ENCODE data around the gene RETN. TPM values are rescaled to one million over a fixed set of nuclear protein-coding genes. Genes with fewer than 3 reads are reported as not detected.
A peak's percentile ranks its signal among the peaks of the same experiment; 100 is the strongest.

Gene RETN
- total and polyA plus RNA-seq, 2 of the 8 experiments (the other 6 are each of a cell fraction or from before 2014, with no cell fraction given), result not detected

DNA sequence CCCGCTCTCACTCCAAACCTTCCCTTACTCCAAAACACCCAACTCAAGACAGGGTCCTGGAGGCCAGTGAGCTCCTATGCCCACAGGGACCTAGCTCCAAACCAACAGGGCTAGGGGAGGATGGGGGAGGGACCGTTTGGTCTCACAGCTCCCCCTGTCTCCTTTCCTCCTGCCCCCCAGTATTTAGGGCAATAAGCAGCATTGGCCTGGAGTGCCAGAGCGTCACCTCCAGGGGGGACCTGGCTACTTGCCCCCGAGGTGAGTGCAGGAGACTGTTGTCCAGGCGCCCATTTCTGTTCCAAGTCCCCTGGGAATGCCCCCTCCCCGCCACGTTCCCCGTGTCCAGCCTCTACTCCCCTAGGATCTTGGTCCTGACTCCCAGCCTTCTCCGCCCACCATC is 792 bp downstream of the RETN start:
- no peak overlapping the region for H2BK20ac ChIP-seq (ENCODE audit: low read length)
- no peak overlapping the region for H2BK5ac ChIP-seq (ENCODE audit: low read depth, low read length)
- H3K4ac ChIP-seq (replicated peaks; ENCODE audit: insufficient read length, low read depth, low read length), result no peak overlapping the region
- peaks cover 2% of the 10 kb centered on the region; the same call in 1 of the 2 replicates for H3K23me2 ChIP-seq (ENCODE audit: low read depth, low read length)
- no peak overlapping the region for H2AFZ ChIP-seq (ENCODE audit: low read length)
- WGBS, 2 experiments (ENCODE audit: extremely low coverage in 1 of 2, insufficient coverage in 1 of 2, insufficient read length in 1 of 2, insufficient replicate concordance in 2 of 2, low coverage in 1 of 2, low lambda C conversion rate in 2 of 2, missing lambda C conversion rate in 1 of 2), result 41 to 100% methylated on average over 1 to 6 of the region's 9 CpGs
- peak overlapping the region in 3 of 4 experiments; percentile 15 to 70 (median 51); a peak in 5 of 8 replicates for H3K4me3 ChIP-seq (ENCODE audit: extremely low read depth in 1 of 4, insufficient read depth in 2 of 4, low read depth in 3 of 4, low read length in 4 of 4)
- no peaks in the 10 kb centered on the region for H3K36me3 ChIP-seq (ENCODE audit: control insufficient read depth in 2 of 4, insufficient read depth in 4 of 4, low read length in 3 of 4)
- H3K14ac ChIP-seq (ENCODE audit: insufficient read length), result no peak overlapping the region
- H2BK120ac ChIP-seq (replicated peaks; ENCODE audit: low read depth, low read length), result no peak overlapping the region
- TF ChIP-seq, protein P1, sequence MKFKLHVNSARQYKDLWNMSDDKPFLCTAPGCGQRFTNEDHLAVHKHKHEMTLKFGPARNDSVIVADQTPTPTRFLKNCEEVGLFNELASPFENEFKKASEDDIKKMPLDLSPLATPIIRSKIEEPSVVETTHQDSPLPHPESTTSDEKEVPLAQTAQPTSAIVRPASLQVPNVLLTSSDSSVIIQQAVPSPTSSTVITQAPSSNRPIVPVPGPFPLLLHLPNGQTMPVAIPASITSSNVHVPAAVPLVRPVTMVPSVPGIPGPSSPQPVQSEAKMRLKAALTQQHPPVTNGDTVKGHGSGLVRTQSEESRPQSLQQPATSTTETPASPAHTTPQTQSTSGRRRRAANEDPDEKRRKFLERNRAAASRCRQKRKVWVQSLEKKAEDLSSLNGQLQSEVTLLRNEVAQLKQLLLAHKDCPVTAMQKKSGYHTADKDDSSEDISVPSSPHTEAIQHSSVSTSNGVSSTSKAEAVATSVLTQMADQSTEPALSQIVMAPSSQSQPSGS (IDR thresholded peaks at IDR 0.05; ENCODE audit: low read length), result no peak
- H3K9me3 ChIP-seq (ENCODE audit: insufficient read depth in 2 of 2, low read depth in 1 of 2, low read length in 1 of 2), result no peaks in the 10 kb centered on the region
- peaks cover 0 to 18% (median 11%) of the 10 kb centered on the region in 4 experiments; a peak in 4 of 7 replicates for H3K27me3 ChIP-seq (replicated peaks in 1 of 4; ENCODE audit: control insufficient read depth in 3 of 4, extremely low read depth in 1 of 4, insufficient read depth in 3 of 4, low read length in 3 of 4)
- H3K79me2 ChIP-seq (ENCODE audit: control insufficient read depth in 1 of 2, insufficient read depth in 2 of 2, low read length in 2 of 2), result no peaks in the 10 kb centered on the region
- CTCF ChIA-PET (ENCODE audit: partially characterized antibody), result interaction anchor here (0.5 to 4.7 kb wide), 10 partner anchors 11 to 162 kb away, joined by 3 to 32 read pairs (median 4); partner anchors contain the start of gene TRAPPC5
- H4K5ac ChIP-seq (ENCODE audit: insufficient read length, low read depth, low read length), result no peak overlapping the region
- H3K18ac ChIP-seq (ENCODE audit: extremely low read depth, low read length), result no peak overlapping the region
- H3K27ac ChIP-seq (ENCODE audit: low read depth, low read length), result no peak overlapping the region
- POLR2A ChIA-PET (ENCODE audit: partially characterized antibody), result interaction anchor here (0.8 to 1.7 kb wide), 3 partner anchors 8 to 129 kb away, joined by 3 to 6 read pairs (median 5); partner anchors contain the start of gene TRAPPC5
- DNase-seq (ENCODE audit: low read depth in 1 of 2, low spot score in 2 of 2) (no peak), FAIRE-seq (no peak)
- H2AK5ac ChIP-seq (ENCODE audit: low read depth, low read length), result no peak overlapping the region
- H3K56ac ChIP-seq (replicated peaks; ENCODE audit: insufficient read length, low read depth, low read length), result no peak overlapping the region
- H4K20me1 ChIP-seq (replicated peaks in 1 of 2; ENCODE audit: control insufficient read depth in 1 of 2, insufficient read depth in 2 of 2, low read length in 2 of 2), result no peaks in the 10 kb centered on the region
- no peak overlapping the region for H4K91ac ChIP-seq (replicated peaks; ENCODE audit: insufficient read length, low read length)
- peaks cover 0 to 3% (median 1%) of the 10 kb centered on the region in 4 experiments; a peak in 1 of 7 replicates for H3K4me1 ChIP-seq (replicated peaks in 1 of 4; ENCODE audit: control insufficient read depth in 3 of 4, insufficient read depth in 4 of 4, low read length in 3 of 4)
- H3K9ac ChIP-seq (replicated peaks in 1 of 4; ENCODE audit: extremely low read depth in 1 of 4, low read depth in 3 of 4, low read length in 3 of 4), result no peak overlapping the region
- H3K4me2 ChIP-seq (ENCODE audit: insufficient read depth in 1 of 2, low read depth in 2 of 2, low read length in 2 of 2), result peak overlapping the region; percentile 70 to 86
- no peak overlapping the region for H2BK15ac ChIP-seq (ENCODE audit: low read length)
- no peak overlapping the region for H2BK12ac ChIP-seq (ENCODE audit: low read depth, low read length)
- H3K79me1 ChIP-seq (ENCODE audit: low read depth, low read length), result no peaks in the 10 kb centered on the region
- no peak overlapping the region for H4K8ac ChIP-seq (ENCODE audit: extremely low read depth, insufficient read depth, low read length)
- H3K23ac ChIP-seq (ENCODE audit: insufficient read length), result no peak overlapping the region

All from H1 (cell line).